H1 (cell line): Measurements from ENCODE around the gene SYT17.

Source experiments
- CTCF ChIP-seq, 3 experiments: IDR thresholded peaks; 1 replicate in 2 of 3; 2 replicates in 1 of 3; pipeline versions ENCODE4 v1.5.1 to v1.6.1; 2011; ENCODE audit warnings: low read length in 3 of 3, mild to moderate bottlenecking in 3 of 3, inconsistent platforms in 2 of 3, low read depth in 1 of 3, moderate library complexity in 1 of 3; ENCODE audit not compliant: insufficient read depth in 1 of 3; ENCODE audit errors: control extremely low read depth in 1 of 3
- HDAC2 ChIP-seq, 2 experiments: fragments of 300-600 bp in 1 of 2; sonication (generic) in 1 of 2; IDR thresholded peaks; 2 replicates each; pipeline ENCODE4 v1.6.1; 2011 to 2012; ENCODE audit warnings: low read depth in 2 of 2, low read length in 2 of 2, mild to moderate bottlenecking in 2 of 2, moderate library complexity in 2 of 2, borderline replicate concordance in 1 of 2, inconsistent platforms in 1 of 2
- SAP30 ChIP-seq: fragments of 300-600 bp; sonication (generic); IDR thresholded peaks from 2 replicates; pipeline ENCODE4 v1.7.1; 2012; ENCODE audit warnings: low read length, moderate library complexity, mild to moderate bottlenecking, inconsistent platforms; ENCODE audit not compliant: insufficient read depth, insufficient replicate concordance

- no peak for TF ChIP-seq SAP30
- no peak for TF ChIP-seq CTCF (IDR thresholded peaks at IDR 0.05; ENCODE audit: control extremely low read depth in 1 of 3, insufficient read depth in 1 of 3, low read depth in 1 of 3, low read length in 3 of 3)
- no peak for TF ChIP-seq HDAC2 (IDR thresholded peaks at IDR 0.05; ENCODE audit: borderline replicate concordance in 1 of 2, low read depth in 2 of 2, low read length in 2 of 2)
Observed at GRCh38 chr16:19301931-19302330, 133.9 kb downstream of the SYT17 start.
